GM13976 (cell line): ENCODE measurements around the gene BICRA.

ENCODE experiments used
- DNase-seq: peaks from one replicate; pipeline ENCODE4 v3.0.0; 2012; ENCODE audit warnings: low spot score
- CTCF ChIP-seq: IDR thresholded peaks from 2 replicates; pipeline ENCODE4 v1.5.1; 2012; ENCODE audit warnings: borderline replicate concordance, mild to moderate bottlenecking; ENCODE audit not compliant: insufficient read depth; ENCODE audit errors: extremely low read depth, missing control alignments, control extremely low read depth
- in situ Hi-C: fragments of 300-500 bp; cut with MboI; formaldehyde crosslinking; loops from one replicate; pipeline ENCODE4 v1.12.0; 2022; ENCODE audit warnings: low sequenced_read_pairs, mixed read lengths, inconsistent platforms; ENCODE audit not compliant: unreplicated experiment

BICRA gene

GRCh38 chr19:47679922-47680857 lies 71.3 kb downstream of the BICRA start:
- in situ Hi-C loops = no loop called here
- DNase-seq = no peak
- TF ChIP-seq CTCF = no peak

GRCh38 chr19:47680858-47681332 lies 72.0 kb downstream of the BICRA start:
- no peak for TF ChIP-seq CTCF
- no peak for DNase-seq
- in situ Hi-C loops = no loop called here

- TF ChIP-seq CTCF = no peak
- in situ Hi-C loops = no loop called here
- no peak for DNase-seq
Observed at GRCh38 chr19:47681388-47681787, 72.5 kb downstream of the BICRA start.

GRCh38 chr19:47681936-47682335 lies 73.0 kb downstream of the BICRA start:
- in situ Hi-C loops = no loop called here
- TF ChIP-seq CTCF = no peak
- no peak for DNase-seq

- in situ Hi-C loops = no loop called here
- no peak for DNase-seq
- no peak for TF ChIP-seq CTCF
Observed at GRCh38 chr19:47682939-47683338, 74.0 kb downstream of the BICRA start.

GRCh38 chr19:47686679-47687450 lies 77.9 kb downstream of the BICRA start:
- DNase-seq = no peak
- in situ Hi-C loops = no loop called here
- TF ChIP-seq CTCF = no peak
